Uterus (tissue), 4 donors: ENCODE results near the gene SIM2. TPM values are rescaled to one million over a fixed set of nuclear protein-coding genes. Genes with fewer than 3 reads are reported as not detected.

Experiments used
- DNase-seq, 2 donors: peaks; one replicate each; pipeline ENCODE4 v3.0.0-alpha.2; 2019 to 2020
- H3K27ac ChIP-seq, 2 donors: fragments of 200-600 bp; sonication (generic); 1 replicate in 1 of 2; 2 replicates in 1 of 2; pipeline ENCODE4 v1.5.1; 2016 to 2018
- H3K27me3 ChIP-seq, 2 donors: fragments of 200-600 bp; sonication (generic); one replicate each; pipeline ENCODE4 v1.5.1; 2018 to 2019; ENCODE audit warnings: control low read depth in 1 of 2
- H3K36me3 ChIP-seq, 2 donors: fragments of 200-600 bp; sonication (generic); one replicate each; pipeline ENCODE4 v1.5.1; 2019; ENCODE audit warnings: control low read depth in 1 of 2
- H3K4me1 ChIP-seq, 2 donors: fragments of 200-600 bp; sonication (generic); one replicate each; pipeline ENCODE4 v1.5.1; 2018 to 2019; ENCODE audit warnings: control low read depth in 1 of 2
- H3K4me3 ChIP-seq, 2 donors: fragments of 200-600 bp; sonication (generic); 1 replicate in 1 of 2; 2 replicates in 1 of 2; pipeline ENCODE4 v1.5.1; 2018 to 2019; ENCODE audit warnings: mild to moderate bottlenecking in 1 of 2
- H3K9me3 ChIP-seq, 2 donors: fragments of 200-600 bp; sonication (generic); one replicate each; pipeline ENCODE4 v1.5.1; 2019; ENCODE audit warnings: control low read depth in 1 of 2
- CTCF ChIP-seq, 4 experiments: fragments of 200-600 bp in 2 of 4; fragments of 450-650 bp in 2 of 4; sonication (generic) in 2 of 4; IDR thresholded peaks; one replicate each; pipeline ENCODE4 v1.5.1; 2016 to 2019; ENCODE audit warnings: antibody characterized with exemption in 4 of 4, mild to moderate bottlenecking in 2 of 4, moderate library complexity in 1 of 4
- POLR2A ChIP-seq, 2 donors: fragments of 450-650 bp; IDR thresholded peaks; one replicate each; pipeline ENCODE4 v1.6.1; 2016; ENCODE audit warnings: antibody characterized with exemption in 2 of 2, mild to moderate bottlenecking in 1 of 2, moderate library complexity in 1 of 2
- intact Hi-C: fragments of 100-400 bp; cut with DNase I; formaldehyde crosslinking; loops from one replicate; pipeline ENCODE4 v1.15.1; 2023; ENCODE audit warnings: low total_unique reads
- total RNA-seq, 4 donors: library from RNA; depleted of rRNA in 3 of 4; stranded (reverse); fragments of >200 nt in 3 of 4; gene quantifications; one replicate each; pipeline versions ENCODE4 v1.1.0 to v1.2.4, GENCODE V29; 2014 to 2023
- donor health status: DM: yes; HTN: yes; CAD: no.

SIM2 gene
- total RNA-seq, 4 donors from 2014 or later = 0.21 to 0.59 TPM; not detected in 2

GRCh38 chr21:36688324-36688723 is 10.6 kb upstream of the SIM2 start:
- Histone ChIP-seq H3K4me1 (no peaks in the 10 kb centered on the region), H3K36me3 (no peaks in the 10 kb centered on the region), H3K9me3 (no peaks in the 10 kb centered on the region), H3K4me3 (no peak overlapping the region), H3K27me3 (peaks cover 0 to 27% of the 10 kb centered on the region in 2 donors), H3K27ac (no peak overlapping the region)
- TF ChIP-seq CTCF (IDR thresholded peaks at IDR 0.05) (no peak), POLR2A (IDR thresholded peaks at IDR 0.05) (no peak)
- intact Hi-C loops = no loop called here
- DNase-seq = no peak

GRCh38 chr21:36689324-36689723 is 9.6 kb upstream of the SIM2 start:
- no peaks in the 10 kb centered on the region for H3K36me3 ChIP-seq
- no peaks in the 10 kb centered on the region for H3K4me1 ChIP-seq
- intact Hi-C loops = no loop called here
- DNase-seq = no peak
- no peak overlapping the region for H3K27ac ChIP-seq
- TF ChIP-seq CTCF (IDR thresholded peaks at IDR 0.05) (no peak), POLR2A (IDR thresholded peaks at IDR 0.05) (no peak)
- H3K4me3 ChIP-seq = no peak overlapping the region
- no peaks in the 10 kb centered on the region for H3K9me3 ChIP-seq
- H3K27me3 ChIP-seq = peaks cover 0 to 37% of the 10 kb centered on the region in 2 donors

DNA sequence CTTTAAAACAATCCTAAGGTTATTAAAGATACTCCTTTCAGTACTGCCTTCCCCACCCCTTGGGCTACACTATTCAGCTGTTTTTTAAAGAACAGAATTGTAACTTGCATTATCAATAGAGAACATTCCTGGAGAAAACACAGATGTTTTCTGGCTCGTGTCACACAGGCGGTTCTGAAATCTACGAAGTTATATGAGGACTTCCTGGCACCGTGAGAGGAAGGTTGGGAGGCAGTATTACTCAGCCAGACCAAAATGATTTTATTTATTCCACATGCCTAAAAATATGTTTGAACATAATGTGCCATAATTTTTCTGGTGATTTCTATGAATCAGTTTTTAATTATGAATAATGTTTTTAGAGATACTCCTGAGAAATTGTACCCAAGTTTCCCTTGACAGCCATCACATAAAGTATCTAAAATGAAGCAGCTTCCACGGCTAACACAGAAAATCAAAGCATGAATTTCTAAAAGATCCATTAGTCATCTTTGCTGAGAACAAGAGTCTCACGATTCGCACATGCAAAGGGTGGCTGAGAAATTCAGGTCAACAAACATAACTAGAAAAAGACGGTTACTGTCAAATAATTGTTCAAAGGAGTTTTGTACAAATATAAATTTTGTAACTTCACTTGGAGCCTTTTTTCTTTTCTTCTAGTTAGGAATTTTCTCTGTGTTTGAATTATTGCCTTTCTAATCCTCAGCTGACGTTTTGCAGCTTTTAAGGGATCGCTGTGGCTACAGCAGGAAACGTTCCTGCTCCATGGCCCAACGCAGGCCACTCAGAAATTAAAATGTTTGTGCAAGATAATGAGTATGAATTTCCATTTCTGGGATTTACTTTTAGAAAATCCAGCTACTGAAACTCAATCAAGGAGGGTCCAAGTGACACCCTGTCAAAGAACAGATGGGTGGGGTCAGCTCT is 8.0 kb upstream of the SIM2 start:
- no peak for TF ChIP-seq POLR2A (IDR thresholded peaks at IDR 0.05)
- no peak for TF ChIP-seq CTCF (IDR thresholded peaks at IDR 0.05)
- H3K4me3 ChIP-seq = no peak overlapping the region
- intact Hi-C loops = no loop called here

DNA sequence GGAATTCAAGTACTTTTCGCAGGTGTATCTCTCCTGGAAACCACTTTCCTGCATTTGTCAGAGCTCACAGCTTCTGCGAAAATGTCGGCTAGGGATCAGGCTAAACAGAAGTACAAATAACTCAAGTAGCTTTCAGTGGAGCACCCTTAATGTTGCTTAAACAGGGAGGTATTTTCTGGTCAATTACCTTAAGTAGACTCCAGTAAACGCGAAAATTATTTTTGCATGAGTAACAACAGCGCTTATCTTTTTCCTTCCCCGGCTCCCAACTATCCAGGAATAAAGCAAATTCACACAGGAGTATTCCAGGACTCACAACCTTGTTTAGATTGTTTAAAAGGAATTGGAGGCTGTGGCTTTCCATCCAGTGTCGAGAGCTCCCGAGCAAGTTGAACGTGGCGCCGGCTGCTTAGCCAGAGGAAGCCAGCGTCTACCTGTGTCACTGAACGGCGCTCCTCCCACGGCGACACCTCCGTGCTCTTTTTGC is 7.3 kb upstream of the SIM2 start:
- Histone ChIP-seq H3K36me3 (no peaks in the 10 kb centered on the region), H3K27me3 (peaks cover 0 to 60% of the 10 kb centered on the region in 2 donors), H3K9me3 (no peaks in the 10 kb centered on the region), H3K27ac (no peak overlapping the region), H3K4me1 (no peaks in the 10 kb centered on the region), H3K4me3 (no peak overlapping the region)
- no peak for DNase-seq
- TF ChIP-seq CTCF (IDR thresholded peaks at IDR 0.05) (no peak), POLR2A (IDR thresholded peaks at IDR 0.05) (no peak)
- intact Hi-C loops = no loop called here

More for the DNA sequence above, 8.0 kb upstream of the SIM2 start:
- Histone ChIP-seq H3K36me3 (no peaks in the 10 kb centered on the region), H3K4me1 (no peaks in the 10 kb centered on the region), H3K27ac (no peak overlapping the region), H3K27me3 (peaks cover 0 to 53% of the 10 kb centered on the region in 2 donors), H3K9me3 (no peaks in the 10 kb centered on the region)
- no peak for DNase-seq

GRCh38 chr21:36692114-36692834 is 6.6 kb upstream of the SIM2 start:
- Histone ChIP-seq H3K4me3 (no peak overlapping the region), H3K36me3 (no peaks in the 10 kb centered on the region), H3K27ac (no peak overlapping the region), H3K9me3 (no peaks in the 10 kb centered on the region), H3K4me1 (no peaks in the 10 kb centered on the region), H3K27me3 (peaks cover 0 to 67% of the 10 kb centered on the region in 2 donors)
- DNase-seq = no peak
- intact Hi-C loops = no loop called here
- TF ChIP-seq CTCF (IDR thresholded peaks at IDR 0.05) (no peak), POLR2A (IDR thresholded peaks at IDR 0.05) (no peak)
